ENCODE data around the gene GNAT2.

Gene GNAT2

DNA sequence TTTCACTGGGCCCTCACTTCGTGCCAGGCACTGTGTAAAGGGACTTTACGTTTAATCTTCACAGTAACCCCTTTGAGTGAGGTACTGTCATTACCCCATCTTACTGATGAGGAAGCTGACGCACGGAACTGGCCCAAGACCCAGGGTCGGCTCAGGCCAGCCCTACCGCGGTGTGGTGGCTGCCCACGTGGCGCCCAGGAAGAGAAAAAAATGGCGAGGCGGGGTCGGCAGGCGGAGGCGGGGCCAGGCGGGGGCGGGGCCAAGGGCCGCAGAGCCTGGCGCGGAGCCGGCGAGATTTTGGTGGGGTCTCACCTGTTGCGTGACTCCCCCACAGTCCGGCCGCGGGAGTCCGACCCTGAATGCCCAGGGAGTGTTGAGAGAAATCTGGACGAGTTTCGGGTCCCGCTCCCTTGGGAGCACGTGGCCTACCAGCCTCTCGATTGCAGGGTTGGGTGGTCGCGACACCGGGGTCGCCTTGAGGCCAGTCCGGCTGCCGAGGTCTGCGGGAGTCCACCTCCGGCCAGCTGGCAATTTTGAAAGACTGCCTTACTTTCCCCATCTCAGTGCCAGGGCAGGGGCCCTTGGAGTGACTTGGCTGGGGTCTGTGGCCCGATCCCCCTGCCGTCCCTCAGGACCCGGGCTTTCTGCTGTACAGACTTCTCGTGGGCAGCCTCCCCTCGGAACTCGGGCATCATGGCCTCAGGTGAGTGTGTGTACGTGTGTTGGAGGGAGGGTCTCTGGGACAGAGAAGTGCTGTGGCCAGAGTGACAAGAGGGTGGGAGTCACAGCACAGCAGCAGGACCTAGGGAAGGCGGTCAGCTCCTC lies at the start of gene GNAT2, which contains the start of gene AMPD2:
GNAT2 (minus strand) TSS at position 41 of the 825 bp plus-strand sequence. CDS start 6,746 bp downstream, outside the sequence.
AMPD2 (plus strand) TSS at position 262 of the 825 bp plus-strand sequence. CDS start 1,339 bp downstream, outside the sequence.
- peak; percentile 92 for DNase-seq

DNA sequence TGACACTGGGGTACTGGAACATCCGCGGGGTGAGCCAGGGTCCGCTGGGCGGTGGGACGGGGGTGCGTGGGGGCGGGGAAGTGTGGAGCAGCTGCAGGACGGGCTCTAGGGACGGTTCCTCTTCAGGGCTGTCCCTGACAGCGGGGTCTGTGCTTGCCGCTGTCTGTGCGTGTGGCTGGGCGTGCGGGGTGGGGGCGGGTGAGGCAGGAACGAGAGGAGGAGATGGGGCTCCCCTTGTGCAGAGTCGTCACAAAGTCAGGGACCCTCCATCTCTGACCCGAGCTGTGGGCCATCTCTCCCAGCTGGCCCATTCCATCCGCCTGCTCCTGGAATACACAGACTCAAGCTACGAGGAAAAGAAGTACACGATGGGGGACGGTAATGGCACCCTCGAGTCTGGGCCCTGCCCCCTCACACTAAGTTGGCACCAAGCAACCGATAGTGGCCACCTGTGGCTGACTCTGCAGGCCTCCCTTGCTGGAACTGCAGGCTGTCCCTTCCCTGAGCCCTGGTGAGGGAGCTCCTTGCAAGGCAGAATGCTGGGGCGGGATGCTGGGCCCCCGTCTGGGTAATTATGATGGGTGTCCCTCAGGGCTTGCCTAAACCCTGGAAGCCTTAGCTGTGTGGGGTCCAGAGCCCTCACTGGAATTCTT lies 48.8 kb upstream of the GNAT2 start:
- no peak for DNase-seq

DNA sequence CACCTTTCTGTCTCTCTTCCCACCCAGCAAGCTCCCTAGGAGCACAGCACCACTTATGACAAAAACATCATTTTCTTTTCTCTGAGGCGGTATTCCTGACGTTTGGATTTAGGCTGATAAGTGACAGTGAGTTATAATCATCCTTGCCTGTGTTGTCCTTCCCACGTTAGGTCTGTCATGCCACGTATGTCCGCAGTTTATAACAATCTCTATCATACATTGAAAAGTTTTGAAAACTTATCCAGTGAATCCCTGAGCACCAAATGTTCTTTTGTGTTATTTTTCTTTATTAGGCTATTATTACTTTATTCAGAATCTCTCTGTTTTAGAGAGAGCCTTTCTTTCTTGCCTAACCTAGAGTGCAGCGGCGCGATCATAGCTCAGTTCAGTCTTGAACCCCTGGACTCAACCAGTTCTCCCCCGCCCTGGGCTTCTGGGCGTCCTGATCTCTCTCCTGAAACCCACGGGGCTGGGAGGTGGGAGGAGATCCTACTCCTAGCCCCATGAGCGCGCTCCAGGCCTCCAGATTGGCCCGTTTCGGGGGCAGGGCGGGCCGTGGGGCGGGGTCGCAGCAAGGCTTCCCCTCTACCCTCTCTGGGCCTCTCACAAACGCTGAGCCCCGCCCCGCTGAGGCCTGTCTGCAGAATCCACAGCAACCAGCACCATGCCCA lies 48.2 kb upstream of the GNAT2 start, which contains the start of gene GSTM2:
GSTM2 (plus strand) TSS at position 606 of the 671 bp plus-strand sequence; CDS start at position 665, 59 bp downstream.
- peak; percentile 96 for DNase-seq

DNA sequence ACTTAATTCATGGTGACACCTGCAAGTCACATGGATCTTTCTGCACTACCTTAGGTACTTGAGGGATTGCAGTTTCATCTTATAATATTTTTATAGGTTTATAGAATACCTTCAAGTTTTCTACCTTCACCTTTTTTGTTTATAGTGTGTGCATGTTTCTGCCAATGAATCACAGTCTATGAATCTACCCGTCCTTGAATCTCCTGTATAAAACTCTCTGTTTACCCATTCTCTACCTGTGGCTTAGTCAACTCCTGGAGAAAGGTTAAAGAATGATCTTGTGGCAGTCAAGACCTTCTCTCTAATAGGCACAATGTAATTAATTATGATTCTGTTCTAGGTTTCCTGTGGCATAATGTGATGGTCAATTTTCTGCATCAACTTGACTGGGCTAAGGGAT lies 45.3 kb upstream of the GNAT2 start:
- no peak for DNase-seq

DNA sequence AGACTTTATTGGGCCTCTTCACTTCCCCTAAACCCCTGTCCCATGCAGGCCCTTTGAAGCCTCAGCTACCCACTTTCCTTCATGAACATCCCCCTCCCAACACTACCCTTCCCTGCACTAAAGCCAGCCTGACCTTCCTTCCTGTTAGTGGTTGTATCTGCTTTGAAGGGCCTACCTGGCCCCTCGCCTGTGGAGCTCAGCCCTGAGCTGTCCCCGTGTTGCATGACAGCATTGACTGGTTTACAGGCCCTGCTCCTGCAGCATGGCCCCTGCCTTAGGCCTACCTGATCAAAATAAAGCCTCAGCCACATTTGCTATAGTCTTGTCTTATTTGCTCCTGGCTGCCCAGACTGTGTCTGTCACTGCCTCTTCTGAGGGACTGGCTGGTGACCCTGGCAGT lies 42.0 kb upstream of the GNAT2 start:
- DNase-seq = no peak

DNA sequence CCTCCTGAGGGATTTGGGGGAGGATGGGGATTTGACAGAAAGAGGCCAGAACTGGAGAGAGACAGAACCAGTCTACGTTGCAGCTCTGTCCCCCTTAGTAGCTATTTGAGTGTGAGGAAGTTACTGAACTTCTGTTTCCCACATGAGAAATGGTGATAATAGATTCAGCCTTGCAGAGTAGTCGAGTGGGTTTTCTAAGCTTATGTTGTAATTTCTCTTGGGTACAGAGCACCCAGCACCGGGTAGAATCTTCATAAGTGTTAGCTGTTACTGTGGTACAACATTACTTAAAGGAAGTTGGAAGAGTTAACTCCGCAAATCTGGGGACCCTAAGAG lies 41.2 kb upstream of the GNAT2 start:
- peak; percentile 17 for DNase-seq

DNA sequence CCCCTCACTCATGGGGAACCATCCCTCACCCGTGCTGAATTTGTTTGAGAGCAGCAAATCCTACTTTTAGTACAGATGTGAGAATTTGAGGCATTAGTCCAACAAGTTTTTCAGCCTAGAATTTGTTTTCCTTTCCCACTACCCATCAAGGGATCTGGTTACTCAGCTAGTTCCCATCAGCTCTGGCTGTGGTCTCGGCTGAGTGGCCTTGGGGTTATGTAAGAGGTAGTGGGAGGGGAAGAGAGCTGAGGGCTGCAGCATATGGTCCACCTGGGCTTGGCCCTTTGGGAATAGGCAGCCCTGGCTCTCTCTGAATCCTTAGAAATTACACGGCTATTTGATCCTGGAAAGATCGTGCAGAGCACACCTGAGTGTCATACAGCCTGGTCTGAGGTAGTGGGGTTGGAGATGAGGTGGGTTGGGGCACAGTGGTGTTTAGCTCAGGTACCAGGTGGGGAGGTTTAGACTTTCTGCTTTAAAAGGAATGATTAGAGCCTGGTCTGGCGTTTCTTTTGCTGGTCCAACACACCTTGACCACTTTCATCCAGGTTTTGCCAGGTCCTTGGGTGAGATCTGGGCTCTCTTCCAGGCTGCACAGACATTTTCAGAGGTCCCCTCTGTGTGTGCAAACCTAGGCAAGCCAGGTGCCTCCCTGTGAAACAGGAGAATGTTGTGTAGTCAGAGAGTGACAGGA lies 40.7 kb upstream of the GNAT2 start:
- DNase-seq = no peak

DNA sequence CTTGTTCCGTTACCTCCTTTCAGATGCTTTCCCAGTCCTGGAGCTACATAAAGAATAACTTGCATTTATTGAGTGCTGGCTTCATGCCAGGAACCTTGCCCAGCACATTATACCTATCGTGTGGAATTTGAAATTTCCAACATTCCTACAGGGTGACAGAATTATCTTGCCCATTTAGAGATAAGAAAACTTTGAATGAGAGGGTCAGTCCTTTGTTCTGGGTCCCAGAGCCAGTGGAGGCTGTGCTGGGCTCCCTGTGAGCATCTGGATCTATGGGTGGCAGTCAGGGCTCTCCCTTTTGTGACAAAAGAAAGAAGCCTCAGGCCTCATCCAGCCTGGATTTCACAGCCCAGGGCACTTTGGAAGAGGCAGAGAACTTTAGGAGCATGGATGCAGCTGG lies 39.7 kb upstream of the GNAT2 start:
- DNase-seq = no peak

DNA sequence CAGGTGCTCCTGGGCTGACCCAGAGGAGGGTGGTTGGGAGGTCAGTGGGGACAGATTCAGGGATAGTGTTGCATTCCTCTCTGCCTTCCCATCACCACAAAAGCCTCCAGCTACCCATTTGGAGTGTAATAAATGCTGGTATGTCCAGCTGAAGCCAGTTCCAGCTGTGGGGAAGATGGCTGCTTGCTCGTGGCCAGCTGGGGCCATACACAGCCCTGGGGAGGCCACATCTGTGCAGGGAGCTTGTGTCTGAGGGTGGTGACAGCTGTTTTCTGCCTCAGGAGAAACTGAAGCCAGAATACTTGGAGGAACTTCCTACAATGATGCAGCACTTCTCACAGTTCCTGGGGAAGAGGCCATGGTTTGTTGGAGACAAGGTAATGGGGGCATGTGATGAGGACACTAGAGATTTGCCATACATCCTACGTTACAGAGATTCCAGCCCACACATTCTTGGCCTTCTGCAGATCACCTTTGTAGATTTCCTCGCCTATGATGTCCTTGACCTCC lies 39.2 kb upstream of the GNAT2 start:
- DNase-seq = no peak

DNA sequence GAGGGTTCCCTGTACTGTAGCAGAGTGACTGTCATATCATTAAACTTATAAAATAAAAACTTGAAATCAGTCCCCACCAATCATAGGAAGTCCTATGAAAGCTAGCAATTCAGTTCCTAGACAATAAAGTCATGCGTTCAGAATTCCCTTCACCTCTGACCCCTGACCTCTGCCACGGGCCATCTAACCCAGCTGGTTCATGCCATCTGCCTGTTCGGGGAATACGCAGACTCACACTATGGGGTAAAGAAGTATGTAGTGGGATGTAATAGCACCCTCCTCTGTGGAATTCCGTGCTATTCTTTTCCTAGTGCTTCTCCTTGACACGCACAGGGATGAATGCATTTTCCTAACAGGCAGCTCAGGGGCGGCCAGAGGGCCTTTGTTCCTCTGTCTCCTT lies 38.6 kb upstream of the GNAT2 start:
- no peak for DNase-seq

DNA sequence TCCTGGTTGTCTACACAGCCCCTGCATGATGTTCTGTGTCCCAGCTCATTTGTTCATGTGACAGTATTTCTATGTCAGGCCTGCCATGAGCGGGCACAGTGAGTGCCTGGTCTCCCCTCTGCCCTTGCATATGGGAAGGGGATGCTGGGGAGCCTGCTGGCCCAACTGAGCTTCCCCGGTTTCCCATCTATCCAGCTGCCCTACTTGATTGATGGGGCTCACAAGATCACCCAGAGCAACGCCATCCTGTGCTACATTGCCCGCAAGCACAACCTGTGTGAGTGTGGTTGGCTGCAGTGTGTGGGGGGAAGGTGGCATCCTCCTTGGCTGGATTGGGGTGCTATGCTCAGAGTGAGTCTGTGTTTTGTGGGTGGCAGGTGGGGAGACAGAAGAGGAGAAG lies 38.0 kb upstream of the GNAT2 start:
- no peak for DNase-seq

DNA sequence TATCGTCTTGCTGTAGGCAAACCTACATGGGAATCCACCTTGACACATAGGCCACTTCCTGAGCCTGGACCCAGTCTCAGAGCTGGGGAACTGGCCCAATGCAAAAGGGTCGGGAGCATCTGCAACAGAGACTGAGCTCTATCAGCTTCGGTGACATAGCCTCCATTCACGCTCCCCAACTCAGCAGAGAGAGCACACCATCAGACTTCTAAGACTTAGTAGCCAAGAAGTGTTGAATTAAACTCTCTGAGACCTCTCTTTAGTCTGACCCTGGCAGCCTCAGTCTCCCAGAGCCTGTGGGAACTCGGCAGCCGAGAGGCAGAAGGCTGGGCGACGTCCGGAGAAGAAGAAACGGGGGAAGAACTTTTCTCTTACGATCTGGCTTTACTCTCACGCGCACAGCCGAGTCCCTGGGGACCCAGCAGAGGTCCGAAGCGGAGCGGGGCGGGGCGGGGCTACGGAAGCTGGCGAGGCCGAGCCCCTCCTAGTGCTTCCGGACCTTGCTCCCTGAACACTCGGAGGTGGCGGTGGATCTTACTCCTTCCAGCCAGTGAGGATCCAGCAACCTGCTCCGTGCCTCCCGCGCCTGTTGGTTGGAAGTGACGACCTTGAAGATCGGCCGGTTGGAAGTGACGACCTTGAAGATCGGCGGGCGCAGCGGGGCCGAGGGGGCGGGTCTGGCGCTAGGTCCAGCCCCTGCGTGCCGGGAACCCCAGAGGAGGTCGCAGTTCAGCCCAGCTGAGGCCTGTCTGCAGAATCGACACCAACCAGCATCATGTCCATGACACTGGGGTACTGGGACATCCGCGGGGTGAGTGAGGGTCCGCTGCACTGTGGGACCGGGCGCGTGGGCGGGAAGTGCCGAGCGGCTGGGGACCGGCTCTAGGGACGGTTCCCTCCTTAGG lies 36.5 kb upstream of the GNAT2 start, which contains the start of gene GSTM4:
GSTM4 (plus strand) TSS at position 485 of the 905 bp plus-strand sequence; CDS start at position 776, 291 bp downstream.
- DNase-seq = peak; percentile 89

DNA sequence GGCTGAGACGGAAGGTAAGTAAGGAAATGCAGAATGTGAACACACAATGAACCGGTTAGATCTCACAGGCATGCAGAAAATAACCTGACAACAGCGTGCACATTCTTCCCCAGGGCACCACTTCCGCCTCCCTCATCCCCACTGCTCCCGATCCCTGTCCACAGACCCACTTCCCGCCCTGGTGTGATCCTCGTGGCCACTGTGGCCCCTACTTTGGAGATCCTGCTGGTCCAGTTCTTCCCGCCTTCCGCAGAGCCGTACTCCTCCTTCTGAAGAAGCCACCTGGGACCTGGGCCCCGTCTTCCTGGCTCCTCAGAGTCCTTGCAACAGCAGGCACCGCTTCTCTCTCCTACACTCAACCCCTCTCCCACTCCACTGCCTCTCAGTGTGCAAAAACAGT lies 35.1 kb upstream of the GNAT2 start:
- no peak for DNase-seq

DNA sequence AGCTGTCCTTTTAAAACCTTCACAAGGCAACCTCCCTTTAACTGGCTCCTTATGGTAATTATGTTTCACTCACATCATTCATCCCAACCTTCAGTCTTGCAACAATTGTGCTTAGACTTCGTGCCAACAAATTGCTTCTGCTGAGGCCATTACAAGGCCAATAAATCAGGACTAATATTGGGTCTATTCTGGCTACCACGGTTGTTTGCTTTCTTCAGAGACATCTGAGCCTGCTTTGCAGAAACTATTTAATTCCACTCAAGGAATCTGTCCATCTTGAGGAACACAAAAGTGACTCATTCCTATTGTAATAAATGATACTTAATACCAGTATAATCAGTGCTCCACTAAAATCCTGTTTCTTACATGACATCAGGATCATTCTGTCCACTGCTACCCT lies 33.9 kb upstream of the GNAT2 start:
- DNase-seq = no peak

DNA sequence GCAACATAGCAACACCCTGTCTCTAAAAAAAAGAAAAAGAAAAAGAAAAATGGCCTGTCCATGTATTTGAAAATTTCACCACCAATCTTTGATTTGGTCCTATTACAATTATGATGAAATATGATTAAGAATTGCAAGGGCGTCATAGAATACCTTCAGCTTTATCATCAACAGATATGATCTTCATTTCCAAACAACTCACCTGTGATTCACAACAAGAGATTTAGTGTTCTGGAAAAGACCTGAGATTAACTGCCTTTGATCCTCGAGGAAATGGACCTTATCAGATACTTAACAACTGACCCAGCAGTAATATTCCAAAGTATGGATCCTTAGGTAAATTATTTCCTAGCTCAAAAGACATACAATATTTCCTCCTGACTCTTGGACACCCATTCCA lies 33.0 kb upstream of the GNAT2 start:
- DNase-seq = no peak

DNA sequence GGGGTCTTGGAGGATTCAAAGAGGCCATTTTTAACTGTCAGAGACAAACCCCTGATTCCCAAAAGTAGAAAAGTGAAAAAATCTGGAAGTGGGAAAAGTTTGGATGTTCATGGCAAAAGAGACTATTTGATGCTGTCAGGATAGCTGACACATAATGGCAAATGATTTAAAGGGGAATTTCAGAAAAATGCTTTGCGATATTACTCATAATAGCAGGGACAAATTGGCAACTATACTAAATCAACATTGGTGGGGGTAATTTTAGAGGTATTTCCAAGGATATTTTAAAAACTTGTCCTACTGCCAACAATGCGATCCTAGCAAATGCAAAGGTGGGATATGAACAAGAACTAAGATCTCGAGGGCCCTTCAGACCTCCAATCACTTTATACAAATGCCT lies 31.2 kb upstream of the GNAT2 start:
- DNase-seq = no peak

DNA sequence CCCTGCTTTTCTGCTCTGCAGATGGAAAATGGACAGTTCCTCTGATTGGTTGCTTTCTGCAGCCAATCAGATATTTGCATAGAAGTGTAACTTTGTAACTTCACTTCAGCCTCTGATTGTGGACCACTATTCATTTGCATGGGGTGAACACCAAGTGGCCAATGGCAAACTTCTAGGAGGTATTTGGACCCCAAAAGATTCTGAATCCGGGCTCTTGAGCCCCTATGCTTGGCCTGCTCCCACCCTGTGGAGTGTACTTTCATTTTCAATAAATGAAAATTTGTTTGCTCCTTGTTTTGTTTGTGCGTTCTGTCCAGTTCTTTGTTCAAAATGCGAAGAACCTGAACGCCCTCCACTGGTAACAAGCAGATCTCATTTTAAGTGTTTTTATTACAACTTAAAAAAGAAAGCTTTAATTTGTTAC lies 30.1 kb upstream of the GNAT2 start:
- peak; percentile 69 for DNase-seq

DNA sequence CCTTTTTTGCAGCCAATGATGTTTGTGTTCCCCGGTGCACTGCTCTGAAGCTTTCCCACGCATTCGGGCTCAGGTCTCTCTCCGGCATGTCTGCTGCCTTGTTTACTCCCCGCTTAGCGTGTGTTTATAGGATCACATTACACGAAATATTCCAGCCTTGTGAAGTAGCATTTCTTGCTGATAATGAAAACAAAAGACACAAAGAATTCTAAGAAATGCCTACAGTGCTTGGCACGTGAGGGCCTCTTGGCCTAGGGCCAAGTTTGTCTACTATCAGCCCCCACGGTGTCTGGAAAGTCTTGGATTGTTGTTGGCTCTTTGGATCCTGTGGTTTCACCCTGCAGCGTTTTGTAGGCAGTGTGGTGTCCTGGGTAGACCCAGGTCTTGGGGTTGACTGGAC lies 25.3 kb upstream of the GNAT2 start:
- peak; percentile 72 for DNase-seq

DNA sequence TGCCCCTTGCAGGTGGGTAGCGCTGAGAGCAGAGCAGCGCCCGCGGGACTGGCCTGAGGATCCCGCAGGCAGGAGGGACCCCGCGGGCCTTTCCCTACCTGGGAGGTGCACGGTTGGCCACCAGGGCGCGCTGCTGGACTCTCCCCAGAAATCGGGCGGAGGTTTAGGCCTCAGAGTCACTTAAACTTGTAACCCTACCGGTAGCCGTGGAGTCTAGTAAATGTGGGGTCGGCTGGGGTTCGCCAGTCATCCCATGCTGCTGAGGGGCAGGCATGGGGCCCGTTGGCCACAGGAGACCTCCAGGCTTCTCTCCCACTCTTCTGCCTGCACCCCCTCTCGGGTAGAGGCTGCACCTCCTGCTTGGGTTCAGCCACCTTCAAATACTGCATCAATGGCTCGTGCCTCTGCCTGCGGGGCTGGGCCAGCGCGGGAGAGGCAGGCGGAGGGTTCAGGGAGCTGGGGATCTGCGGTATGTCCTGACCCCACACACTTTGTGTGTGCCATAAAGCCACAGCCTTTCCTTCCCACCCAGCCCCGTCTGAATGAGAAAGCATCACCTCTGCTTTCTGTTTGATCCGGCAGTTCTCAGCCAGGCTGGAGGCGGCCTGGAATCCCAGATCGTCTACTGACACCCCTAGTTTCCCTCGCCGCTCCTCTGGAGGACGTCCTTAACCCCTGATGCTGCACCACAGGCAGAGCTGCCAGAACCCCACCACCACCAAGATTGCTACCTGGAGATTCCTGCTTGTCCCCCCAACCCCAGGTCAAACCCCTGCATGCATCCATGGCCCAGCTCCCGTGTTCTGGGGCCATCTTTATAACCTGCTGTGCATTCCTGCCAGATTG lies 24.2 kb upstream of the GNAT2 start:
- peak; percentile 92 for DNase-seq

DNA sequence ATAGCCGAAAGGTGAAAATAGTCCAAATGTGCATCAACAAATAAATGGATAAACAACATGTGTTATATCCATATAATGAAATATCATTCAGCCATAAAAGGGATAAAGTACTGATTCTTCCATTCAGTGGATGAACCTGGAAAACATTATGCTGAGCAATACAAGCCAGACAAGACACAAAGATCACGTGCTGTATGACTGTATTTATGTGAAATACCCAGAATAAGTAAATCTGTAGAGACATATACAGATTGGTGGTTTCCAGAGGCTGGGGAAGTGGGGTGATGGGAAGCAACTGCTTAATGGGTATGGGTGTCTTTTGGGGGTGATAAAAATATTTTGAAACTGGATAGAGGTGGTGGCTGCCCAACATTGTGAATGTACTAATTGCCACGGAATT lies 23.2 kb upstream of the GNAT2 start:
- DNase-seq = no peak

DNA sequence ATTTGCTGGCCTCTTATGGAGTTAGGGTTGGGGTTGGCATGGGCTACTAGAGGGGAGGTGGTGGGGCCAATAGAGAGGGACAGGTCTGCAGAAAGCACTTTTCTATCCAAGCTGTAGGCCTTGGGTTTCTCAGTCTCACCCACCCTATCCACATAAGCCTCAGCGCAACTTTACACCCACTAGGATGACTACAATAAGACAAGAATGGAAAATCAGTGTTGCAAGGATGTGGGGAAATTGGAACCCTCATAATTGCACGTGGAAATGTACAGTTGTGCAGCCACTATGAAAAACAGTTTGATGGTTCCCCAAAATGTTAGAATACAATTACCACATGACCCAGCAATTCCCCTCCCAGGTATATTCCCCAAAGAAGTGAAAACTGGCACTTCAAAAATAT lies 22.4 kb upstream of the GNAT2 start:
- no peak for DNase-seq

Data from hematopoietic multipotent progenitor cell treated with erythropoietin and hydrocortisone succinate and interleukin-3 and kit ligand, for 4 days (in vitro differentiated cells).